NCI-H2227 treated with DMSO at 0.1 percent for 48 hours (cell line): ENCODE results near the gene SCN4A.

Experiments used
- DNase-seq: peaks from one replicate; lab custom pipeline; 2025; lab: John Stamatoyannopoulos, UW

The SCN4A gene

GRCh38 chr17:63955232-63955631, 17.5 kb downstream of the SCN4A start:
- no peak for DNase-seq

DNA sequence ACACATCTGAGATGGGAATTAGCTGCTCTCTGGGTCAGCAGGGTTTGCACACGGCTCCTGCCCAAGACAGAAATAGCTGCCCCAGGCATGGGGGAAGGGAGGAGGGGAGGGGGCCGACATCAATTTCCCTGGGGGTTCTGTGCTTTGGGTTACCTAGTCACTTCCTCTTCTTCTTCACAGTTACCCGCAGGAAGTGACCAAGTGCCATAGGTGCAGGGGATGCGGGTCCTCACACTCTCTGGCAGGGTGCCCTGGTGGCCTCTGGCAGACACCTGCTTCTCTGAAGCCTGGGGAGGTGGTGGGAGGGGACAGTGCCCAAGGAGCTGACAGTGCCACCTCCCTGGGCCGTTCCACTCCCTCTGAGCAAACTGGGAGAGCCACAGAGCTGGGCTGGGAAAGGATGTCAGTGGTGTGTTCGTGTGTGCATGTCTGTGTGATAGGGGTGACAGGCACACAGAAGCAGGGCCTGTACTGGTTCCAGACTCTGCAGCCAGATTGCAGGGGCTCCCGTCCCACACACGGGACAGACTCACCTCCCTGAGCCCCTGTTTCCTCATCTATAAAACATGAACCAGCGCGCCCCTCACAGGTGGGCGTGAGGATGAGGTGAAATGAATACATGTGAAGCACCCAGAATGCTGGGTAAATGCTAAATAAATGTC, 18.2 kb downstream of the SCN4A start:
- DNase-seq: no peak

GRCh38 chr17:63950940-63951907, 21.5 kb downstream of the SCN4A start:
- no peak for DNase-seq

DNA sequence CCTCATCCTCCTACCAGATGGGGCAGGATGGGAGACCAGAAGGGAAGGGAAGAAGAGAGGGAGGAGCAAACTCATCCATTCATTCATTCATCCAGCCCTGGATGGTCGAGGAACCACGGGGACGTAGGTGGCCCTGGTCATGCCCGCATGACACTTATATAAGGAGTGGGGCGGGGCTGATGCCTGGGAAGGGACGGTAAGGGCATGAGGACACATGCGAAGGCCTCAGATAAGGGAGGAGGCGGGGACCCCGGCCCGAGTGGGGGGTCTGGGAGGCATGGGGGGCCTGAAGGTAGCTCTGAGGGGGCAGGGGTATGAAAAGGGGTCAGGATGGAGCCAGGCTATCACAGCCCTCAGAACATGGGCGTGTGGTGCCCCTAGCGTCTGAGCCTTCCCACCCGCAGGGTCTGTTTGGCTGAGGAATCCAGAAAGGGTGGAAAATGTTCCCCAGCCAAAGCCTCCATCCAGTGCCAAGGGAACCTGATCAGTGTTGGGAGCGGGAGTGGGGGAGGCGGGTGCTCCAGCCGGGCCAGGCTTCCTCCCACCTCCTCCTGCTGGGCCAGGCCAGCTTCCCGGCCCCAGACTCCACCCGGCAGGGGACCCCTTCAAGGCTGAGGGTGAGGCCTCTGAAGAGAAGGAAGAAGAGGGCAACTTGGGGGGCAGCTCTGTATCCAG, 23.0 kb downstream of the SCN4A start:
- DNase-seq: no peak

GRCh38 chr17:63948521-63948920, 24.2 kb downstream of the SCN4A start:
- no peak for DNase-seq

DNA sequence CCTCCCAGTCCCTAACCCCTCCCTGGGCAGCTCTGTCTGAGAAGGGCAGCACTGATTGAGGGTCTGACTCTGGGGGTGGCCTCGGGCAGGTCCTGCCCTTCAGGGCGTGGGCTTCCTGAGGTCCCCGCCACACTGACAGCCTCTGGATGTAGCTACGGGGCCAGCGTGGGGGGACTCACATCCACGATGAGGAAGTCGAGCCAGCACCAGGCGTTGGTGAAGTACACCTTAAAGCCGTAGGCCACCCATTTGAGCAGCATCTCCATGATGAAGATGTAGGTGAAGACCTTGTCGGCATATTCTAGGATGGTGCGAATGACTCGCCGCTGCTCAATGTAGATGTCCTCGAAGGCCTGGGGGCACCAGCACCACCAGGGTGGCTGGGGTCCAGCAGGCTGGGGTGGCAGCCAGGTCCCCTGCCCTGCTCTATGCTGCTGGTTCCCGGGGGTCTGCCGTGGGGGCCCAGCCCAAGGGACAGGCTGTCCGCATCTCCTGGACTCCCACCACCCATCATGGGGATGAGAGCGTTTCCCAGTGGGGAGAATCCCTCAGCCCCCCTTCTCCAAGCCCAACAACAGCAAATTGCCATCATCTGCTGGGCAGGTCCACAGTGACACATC, 24.9 kb downstream of the SCN4A start:
- DNase-seq: no peak

GRCh38 chr17:63946440-63947363, 26.0 kb downstream of the SCN4A start:
- DNase-seq: peak; percentile 10

DNA sequence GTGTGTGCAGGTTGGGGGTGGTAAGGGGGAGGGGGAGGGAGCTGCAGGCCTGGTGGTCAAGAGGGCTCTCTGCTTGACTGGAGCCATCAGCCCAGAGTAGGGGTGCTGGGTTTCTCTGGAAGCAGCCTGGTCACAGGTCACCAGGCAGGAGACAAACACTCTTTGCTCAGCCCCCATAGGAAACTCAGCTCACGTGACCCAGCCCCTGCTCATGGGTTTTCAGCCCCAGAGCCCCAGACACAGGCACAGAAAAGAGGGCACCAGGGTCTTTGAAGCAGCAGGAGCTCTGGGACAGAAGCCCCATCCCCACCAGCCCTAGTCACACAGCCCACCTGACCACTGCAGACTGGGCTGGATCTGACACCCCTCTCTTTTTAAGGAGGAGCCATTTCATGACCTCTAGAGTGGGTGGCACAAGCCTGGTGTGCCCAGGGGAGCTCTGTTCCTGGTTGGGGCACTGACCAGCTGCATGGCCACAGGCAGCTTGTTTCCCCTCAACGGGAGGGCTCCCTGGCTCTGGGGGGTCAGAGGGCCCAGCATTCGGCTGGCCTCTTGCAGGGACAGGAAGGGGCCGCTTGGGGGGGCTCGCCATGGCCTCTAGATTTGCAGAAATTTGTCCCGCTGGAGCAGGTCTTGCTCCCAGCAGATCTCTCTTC, 26.8 kb downstream of the SCN4A start:
- DNase-seq: no peak

GRCh38 chr17:63944736-63945499, 27.8 kb downstream of the SCN4A start:
- no peak for DNase-seq

- no peak for DNase-seq
Measured at GRCh38 chr17:63943745-63944144, 29.0 kb downstream of the SCN4A start.

DNA sequence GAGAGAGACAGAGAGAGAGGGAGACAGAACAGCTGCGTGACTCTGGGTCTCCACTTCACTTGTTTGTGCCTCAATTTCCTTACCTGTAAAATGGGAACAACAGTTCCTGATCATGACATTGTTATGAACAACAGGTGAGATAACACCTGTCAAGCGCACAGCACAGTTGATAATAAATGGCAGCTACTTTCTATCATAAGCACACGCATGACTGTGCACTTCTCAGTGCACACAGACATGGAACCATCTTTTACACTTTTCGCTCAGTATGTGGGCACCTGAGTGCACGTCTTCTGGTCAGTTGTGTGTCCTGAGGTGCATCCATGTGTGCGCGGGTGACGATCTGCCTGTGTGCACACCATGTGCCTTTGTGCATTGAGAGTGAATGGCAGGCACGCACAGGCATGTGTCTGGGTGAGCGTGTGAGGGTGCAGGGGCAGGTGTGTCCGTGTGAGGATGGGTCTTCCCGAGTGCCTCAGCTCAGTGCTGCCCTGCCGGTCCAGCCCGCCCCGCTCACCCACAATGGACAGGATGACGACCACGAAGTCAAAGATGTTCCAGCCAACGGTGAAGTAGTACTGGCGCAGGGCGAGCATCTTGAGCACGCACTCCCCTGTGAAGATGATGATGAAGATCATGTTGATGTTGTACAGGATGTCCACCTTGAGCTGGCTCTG, 30.3 kb downstream of the SCN4A start:
- no peak for DNase-seq

GRCh38 chr17:63941751-63942150, 31.0 kb downstream of the SCN4A start:
- DNase-seq: no peak

DNA sequence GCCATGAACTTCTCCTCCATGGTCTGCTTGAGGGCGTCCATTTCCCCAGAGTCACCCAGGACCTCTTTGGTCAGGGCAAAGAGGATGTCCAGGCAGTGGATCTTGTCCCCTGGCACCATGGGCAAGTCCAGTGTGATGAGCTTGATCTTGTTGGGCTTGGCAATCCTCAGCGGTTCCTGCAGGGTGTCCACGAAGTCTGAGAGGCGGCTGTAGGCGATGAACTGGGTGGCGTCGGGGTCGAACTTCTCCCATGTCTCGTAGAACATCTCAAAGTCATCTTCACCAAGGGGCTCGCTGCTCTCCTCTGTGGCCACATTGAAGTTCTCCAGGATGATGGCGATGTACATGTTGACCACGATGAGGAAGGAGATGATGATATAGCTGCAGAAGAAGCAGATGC, 31.6 kb downstream of the SCN4A start:
- no peak for DNase-seq

- DNase-seq: no peak
Measured at GRCh38 chr17:63940584-63940983, 32.1 kb downstream of the SCN4A start.

- DNase-seq: no peak
Measured at GRCh38 chr17:63939884-63940283, 32.8 kb downstream of the SCN4A start.

- DNase-seq: no peak
Measured at GRCh38 chr17:63939401-63939800, 33.3 kb downstream of the SCN4A start.

GRCh38 chr17:63937920-63938319, 34.8 kb downstream of the SCN4A start:
- DNase-seq: no peak

DNA sequence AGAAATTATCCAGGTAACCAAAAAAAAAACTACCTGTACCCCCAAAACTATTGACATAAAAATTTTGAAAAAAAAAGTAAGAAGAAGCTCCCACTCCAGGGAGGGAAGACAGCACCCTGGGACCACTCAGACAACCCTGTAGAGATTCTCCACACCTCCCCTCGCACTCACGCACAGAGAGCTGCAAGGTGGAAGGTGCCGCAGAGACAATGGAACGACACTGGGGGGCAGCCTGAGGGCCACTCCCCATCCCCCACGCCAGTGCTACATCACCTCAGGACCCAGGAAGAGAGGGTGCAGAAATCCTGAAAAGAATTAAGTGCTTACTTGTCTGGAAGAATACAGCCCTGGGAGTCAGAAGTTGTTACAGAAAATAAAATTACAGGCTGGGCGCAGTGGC, 35.4 kb downstream of the SCN4A start:
- DNase-seq: no peak
